HG03460 (cell line): Measurements from ENCODE around the gene FOXC2.

Source experiments
- ATAC-seq: cut with Tn5 transposase; IDR thresholded peaks from one replicate; pipeline ENCODE4 v1.9.1; 2021; ENCODE audit not compliant: unreplicated experiment

The FOXC2 gene

DNA sequence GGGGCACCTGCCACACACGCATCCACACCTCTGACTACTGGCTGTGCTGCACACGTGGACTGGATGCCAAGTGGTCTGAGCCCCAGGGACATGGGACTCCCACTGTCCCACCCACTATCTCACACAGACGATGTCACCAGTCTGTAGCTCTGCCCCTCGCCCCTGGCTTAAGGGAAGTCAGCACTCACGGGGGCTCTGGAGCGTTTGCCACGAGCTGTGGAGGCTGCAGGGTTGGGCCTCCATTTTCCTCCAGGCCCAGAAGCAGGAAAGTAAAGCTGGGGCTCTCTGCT is 34.2 kb upstream of the FOXC2 start:
- ATAC-seq: no peak

DNA sequence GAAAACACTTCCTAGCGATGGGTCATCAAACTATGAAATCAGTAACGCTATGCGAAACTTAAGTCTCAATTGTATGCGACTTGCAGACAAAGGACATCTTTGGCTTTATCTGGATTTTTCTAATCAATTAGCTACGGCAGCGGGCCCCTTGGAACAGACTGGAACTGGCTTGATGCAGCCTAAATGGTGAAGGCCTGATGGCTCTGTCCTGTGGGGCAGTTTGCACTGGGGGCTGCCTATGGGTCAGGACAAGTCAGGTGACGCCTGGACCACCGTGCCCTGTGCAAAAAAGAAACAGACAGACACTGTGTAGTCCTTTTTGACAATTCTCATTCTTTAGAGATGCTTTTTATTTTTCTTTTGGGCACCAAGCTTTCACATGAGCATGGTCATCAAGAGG is 33.6 kb upstream of the FOXC2 start:
- ATAC-seq: no peak

DNA sequence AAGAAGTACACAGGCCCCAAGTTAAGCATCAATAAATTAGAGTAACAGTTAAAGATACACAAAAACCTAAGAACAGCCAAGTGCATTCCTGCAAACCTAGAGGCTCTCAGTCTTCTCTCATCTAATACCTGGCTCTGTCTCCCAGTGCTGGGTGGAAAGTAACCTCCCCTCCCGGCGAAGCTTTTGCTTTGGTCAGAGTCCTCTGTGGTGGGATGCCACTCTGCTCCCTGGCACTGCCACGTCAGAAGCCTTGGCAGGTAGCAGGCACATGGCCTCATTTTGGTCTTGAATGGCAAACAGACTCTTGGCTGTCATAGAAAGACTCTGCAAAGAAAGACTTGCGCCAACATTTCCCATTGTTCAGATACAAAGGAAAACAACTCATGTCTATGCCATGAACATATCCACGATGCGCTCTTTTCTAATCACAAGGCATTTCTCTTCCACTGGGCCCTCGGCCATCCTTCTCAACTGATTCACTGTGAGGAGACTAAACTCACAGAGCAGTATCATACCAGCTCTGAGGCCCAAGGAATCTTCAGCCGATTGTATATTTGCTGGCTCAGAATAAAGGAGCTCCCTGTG is 32.8 kb upstream of the FOXC2 start:
- ATAC-seq: no peak

DNA sequence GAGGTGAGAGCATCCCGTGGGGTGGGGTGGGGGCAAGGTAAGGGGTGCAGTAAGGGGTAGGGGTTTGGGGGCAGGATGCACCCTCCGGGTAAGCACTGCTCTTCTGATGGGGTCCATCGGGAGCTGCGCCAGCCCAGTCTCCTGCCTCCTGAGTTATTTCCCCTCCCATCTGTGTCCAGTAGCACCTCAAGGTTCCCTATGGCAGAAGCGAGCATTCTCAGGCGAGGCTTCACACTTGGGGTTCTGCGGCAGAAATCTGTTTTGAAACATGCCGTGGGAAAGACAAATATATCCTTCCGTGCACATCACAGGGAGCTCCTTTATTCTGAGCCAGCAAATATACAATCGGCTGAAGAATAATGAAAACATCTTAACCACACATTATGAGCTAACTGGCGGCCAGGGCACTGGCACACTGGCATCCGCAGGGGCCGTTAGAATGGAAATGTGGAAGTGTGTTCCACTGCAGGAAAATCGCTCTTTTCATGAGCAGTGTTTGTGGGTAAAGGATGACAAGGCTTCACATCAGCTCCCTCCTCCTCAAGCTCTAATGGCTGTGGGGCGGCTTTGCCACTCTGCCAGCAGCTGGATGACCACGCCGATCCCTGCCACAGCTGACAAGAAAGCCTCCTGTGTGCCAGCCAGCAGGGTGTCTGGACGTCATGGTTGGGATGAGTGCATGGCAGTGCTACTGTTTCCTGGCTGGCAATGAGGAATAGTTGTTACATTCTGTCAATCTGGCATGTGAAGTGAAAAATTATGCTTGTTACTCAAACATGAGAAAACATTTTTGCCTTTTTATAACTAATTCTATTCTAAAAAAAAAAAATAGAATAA is 31.6 kb upstream of the FOXC2 start:
- no peak for ATAC-seq

DNA sequence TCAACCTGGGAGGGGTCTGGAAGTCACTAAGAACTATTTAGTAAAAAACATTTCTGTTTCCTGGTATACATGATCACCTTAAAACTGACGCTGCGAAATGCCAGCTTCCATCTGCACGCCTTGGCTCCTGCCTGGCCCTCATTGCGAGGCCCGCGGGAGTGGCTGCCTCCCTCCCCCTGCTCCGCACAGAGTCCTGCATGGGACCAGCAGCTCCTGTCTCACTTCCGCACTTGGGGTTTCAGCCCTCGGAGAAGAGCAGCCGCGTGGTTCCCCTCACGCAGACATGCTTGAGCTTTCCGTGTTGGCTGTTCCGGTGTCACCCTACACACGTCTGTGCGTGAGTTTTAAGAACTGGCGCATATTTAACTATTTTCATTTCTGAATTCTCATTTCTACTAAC is 30.0 kb upstream of the FOXC2 start:
- ATAC-seq: no peak

DNA sequence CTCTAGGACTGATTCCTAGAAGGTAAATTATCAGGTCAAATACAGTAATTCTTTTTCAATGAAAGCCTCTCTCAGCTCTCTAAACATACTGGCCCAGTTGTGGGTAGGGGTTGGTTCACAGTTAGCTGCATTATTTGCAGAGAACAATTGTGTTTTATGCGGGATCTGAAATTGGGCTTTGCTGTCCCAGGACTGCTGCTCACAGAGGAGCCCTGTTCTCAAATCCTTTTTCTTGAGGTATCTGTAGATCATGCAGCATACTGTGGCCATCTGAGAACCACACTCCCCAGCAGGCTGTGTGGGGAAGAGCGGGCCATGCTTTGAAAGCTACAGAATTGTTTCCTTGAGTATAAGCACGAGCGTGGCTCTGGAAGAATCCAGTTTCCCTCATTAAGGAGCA is 29.1 kb upstream of the FOXC2 start:
- ATAC-seq: no peak

DNA sequence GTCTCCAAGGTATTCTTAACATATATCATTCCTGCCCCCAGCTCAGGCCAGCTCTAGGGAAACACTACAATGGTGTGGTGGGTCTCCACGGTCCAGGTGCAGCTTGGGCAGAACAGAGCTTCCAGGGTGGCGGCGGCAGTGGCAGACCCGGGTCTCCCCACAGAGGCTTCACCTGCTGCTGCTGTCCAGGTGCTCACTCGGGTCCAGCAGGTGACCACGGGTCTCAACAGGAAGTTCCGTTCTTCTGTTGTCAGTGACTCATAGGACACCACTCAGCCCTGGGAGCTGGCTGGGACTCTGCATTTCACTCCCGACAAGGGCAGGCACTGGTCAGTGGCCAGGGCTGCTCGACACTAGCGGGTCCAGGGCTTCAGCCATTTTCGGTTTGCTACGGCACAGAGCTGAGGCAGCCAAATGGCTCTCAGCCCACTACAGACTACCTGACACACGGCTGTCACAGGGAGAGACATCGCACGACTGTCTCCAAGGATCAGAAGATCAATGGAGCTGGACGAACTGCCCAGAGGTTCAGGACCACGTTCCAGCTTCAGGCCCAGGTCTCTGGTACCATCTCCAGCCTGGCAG is 28.3 kb upstream of the FOXC2 start:
- ATAC-seq: no peak

DNA sequence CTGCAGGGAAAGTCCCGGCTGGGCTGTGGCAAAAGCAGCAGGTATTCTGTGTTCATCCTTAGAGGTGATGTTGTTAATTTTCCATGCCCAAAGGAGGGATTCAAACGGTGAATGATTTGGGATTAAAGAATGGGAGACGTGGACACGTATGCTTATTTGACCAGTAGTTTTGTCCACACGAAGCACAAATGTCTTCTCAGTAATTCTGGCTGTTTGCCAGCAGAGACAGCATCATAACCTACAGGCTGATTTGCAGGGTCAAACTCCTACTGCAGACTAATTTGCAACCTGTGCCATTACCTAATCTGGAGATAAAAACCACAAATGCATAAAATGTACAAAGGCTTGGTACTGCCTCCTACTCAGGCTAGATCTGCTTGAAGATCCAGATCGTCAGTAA is 25.7 kb upstream of the FOXC2 start:
- ATAC-seq: no peak

DNA sequence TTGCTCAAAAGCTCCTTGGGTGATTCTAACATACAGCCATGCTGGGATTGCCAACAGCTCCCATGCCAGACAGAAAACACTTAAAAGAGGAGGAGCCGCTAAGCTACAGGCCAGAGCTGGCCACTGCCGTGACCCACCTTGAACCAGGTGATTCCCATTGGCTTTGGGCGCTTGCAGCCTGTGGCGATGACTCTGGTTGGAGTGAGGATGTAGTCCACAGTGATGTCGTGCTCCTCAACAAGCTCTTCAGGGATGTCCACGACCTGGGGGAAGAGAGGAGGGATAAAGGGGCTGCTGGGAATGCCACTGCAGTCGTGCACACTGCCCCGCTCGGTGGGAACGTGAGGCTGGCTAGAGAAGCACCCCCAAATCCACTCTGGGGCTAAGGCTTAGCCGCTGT is 25.1 kb upstream of the FOXC2 start:
- no peak for ATAC-seq

DNA sequence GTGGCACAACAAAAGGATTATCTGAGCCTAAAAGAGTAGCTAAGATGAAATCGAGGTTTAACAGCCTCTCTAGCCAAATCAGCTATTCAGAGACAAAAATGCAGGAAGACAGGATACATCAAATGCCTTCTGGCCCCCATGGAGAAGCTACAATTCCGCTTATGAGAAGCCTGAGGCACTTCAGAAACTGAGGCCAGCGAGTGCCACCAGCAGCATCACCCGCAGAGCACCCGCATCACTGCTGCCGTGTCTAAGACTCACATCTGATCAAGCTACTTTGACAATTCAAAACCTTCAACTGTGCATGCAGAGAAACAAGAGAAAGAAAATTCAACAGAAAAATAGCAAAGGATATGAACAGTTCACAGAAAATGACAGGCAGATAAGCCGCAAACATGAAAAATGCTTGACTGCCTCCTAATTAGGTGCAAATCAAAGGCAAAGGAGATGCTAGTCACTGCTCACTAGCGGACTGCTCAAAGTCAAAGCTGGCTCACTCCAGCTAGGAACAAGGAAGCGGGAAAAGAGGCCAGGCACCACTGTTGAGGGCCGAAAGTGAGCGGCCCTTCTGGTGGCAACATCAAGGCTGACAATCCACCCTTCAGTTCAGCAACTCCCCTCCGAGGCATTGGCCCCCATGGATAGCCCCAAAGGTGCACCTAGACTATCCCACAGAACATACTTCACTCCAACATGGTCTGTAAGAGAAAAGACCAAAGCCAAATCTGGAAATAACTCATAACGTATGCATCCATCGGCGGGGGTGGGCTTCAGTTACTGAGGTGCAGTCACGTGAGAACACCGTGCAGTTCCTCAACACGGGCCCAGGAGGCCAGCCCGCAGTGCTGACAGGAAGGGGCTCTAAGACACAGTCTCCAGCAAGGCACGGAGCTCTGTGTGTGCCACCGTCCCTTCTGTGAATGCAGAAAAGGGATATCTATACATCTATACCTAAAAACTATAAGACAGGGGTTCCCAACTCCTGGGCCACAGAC is 23.6 kb upstream of the FOXC2 start:
- no peak for ATAC-seq

DNA sequence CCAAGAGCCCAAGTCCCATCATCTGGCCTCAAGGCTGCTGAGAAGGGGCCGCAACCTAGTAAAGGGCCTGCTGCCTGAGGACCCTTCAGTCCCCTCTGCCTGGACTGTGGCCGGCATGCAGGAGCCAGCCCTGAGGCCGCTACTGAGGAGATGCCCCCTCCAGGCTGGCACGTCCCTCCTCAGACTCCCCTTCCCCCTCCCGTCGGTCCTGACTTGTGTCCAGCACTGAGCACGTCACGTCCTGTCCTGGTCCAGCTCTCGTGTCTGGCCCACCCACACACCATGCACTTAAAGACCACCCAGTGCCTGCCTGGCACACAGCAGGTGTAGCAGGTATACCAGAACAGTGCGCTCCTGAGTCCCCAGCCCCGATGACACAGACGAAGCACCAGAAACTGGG is 21.1 kb upstream of the FOXC2 start:
- no peak for ATAC-seq

DNA sequence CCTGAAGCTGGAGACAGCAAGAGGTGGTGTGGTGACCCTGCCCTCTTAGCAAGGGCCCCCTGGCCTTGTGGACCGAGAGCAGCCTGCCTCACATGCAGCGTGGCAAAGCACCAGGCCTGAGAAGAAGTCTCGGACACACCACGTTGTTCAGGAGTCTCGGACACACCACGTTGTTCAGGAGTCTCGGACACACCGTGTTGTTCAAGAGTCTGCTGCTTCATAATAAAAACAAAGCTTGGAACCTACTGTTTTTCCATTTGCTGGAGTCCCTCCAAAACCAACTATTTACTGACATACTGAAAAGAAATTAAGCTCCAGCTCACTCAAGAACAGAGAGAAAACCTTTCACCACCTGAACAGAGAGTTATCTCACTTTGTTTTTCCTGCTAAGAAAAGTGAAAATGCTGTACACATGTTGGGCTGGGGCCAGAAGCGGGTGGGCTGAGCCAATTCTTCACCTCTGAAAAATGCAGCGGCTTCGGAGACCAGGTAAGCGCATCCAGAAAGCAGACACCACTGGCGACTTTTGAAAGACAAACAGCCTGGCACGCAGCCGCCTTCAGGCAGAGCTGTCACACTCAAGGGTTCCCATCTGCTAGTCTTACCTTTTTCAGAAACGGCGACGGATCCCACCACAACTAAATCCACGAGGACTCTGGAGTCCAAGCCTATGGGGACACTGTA is 20.5 kb upstream of the FOXC2 start:
- ATAC-seq: no peak

DNA sequence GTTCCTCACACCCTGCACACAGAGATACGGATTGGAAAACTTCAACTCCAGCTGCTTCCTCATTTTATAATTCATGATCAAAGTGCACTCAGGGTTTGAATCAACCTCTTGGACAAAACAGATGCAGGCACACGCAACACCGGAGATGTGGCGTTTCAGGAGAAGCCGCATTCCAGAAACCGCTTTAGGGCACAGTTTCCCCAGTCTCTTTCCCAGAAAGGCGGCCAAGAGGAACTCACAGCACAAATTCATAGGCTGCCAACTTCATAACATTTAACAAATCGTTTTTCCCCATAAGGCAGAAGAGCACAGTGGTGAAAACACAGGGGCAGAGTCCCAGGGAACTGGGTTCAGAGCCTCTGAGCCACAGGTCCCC is 20.0 kb upstream of the FOXC2 start:
- no peak for ATAC-seq

DNA sequence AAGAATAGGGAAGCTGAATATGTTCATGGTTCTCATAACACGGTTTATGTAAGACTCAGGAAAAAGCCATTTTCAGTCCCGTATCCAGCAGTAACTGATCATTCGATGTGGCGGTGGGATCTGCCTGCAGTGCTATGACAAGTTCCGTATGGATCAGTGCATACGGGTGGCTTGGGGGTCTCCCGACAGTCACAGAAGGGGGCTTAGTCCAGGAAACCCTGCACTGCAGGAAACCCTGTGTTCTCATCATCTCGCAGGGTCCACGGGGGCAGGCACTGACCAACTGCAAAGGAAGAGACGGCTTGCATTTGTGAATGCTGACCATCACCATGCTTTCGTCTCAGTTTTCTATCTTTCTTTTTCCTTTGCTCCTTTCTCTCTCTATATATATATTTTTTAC is 19.3 kb upstream of the FOXC2 start:
- no peak for ATAC-seq

DNA sequence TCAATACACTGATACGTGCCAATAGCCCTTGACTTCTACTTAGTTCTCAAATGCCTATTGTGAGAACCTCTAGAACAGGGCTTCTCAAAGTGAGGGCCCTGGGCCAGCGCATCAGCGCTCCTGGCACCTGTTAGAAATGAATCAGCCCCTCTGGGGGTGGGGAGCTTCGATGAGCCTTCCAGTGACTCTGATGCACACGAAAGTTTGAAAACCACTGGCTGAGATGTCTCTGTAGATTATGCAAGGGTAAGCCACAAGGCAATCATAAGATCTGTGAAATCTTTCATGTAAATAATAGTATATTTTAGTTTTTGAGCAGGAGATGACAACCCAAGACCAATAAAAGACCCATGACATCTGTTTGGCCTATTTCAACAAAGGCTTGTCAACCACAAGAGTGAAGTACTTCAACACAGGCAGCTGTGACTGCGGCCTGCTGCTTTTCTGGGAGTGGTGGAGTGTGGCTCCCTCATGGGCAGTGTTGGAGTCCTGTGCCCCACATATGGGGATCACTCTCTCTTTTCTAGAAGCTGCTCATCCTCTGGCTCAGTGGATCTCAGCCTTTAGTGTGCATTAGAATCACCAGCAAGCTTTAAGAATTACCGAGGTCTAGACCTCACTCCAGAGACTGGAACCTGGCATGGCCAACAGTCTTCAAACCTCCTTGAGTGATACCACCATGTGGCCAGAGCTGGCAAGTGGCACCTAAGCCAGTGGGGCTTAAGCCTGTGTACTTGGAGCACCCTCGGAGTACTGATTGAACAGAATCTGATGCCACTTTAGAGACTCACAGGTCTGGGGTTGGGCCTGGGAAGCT is 17.3 kb upstream of the FOXC2 start:
- no peak for ATAC-seq

DNA sequence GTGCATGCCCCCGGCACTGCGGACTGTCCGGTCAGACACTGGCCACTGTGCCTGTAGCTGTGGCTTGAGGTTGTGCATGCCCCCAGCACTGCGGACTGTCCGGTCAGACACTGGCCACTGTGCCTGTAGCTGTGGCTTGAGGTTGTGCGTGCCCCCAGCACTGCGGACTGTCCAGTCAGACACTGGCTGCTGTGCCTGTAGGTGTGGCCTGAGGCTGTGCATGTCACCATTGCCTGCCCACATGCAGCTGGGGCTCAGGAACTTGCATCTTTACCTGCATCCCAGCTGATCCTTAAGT is 16.8 kb upstream of the FOXC2 start:
- ATAC-seq: no peak

DNA sequence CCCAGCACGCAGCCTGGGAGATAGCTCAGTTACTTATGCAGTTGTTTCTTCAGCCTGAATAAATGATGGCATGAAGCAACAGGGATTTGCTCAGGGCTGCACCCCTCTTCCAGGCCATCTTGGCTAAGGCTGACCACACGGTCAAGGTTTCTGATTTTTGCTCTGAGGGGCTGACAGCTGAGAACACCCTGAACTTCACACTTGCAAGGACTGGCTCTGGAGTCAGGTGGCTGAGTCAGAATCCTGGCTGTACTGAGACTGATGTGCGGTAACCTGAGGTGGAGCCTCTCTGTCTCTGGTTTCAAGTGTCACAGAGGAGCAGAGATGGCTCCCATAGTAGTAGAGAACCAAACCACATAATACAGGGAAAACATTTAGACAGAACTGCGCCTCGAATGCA is 16.3 kb upstream of the FOXC2 start:
- no peak for ATAC-seq

DNA sequence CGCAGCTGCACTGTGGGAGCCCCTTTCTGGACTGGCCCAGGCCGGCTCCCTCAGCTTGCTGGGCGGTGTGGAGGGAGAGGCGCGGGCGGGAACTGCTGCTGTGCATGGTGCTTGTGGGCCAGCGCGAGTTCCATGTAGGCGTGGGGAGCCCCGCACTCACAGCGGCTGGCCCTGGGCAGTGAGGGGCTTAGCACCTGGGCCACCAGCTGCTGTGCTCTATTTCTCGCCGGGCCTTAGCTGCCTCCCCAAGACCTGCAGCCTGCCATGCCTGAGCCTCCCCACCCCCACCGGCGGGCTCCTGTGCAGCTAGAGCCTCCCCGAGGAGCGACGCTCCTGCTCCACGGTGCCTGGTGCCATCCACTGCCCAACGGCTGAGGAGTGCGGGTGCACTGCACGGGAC is 13.3 kb upstream of the FOXC2 start:
- no peak for ATAC-seq

DNA sequence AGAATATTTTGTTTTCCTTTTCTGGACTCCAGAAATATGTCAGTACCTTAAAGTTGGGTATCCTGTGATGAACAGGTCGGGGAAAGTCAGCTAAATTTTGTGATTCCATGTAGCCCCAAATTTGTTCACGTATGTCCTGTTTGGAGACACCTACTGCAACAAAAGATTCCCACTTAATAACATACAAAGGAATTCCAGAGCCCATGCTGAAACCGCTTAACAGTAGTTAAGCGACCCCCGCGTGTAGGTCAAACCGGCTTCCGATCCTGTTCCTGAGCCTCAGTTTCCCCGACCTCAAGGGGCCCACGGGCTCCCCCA is 12.1 kb upstream of the FOXC2 start:
- ATAC-seq: no peak

DNA sequence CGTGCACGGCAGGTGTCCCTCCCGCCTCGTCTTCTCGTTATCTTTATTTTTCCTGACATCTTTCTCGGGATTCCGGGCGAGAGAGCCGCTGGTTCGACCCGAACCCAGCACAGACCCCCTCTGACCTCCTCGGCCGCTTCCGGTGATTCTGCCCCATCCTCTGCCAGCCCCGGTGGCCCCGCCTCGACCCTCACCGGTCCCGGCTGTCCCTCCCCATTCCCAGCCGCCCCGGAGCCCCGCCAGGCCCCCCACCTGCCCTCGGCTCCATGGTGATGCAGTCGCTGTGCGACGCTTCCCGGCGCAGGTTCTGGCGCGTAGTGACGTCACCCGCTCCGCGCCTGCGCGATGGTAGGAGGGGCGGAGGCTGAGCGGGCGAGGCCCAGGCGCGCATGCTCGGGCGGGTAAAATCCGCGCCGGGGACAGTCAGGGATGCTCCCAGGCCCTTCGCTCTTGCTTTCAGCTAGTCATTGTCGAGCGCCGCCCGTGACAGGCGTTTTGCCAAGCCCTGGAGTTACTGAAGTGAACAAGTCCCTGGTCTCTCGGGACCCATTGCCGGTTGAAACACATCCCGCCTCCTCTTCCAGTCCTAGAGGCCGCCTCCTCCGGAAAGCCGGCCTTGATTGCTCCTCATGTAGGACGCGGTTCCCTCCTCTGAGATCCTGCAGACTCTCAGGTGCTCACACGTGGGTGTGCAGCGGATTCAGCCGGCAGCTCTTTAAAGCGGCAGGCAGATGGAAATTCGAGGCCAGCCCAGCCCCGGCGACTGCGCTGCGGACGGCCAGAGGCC is 11.5 kb upstream of the FOXC2 start, which contains the start of gene MTHFSD:
Gene MTHFSD, minus strand, starts transcription at position 319 of the 787 bp plus-strand sequence. Its CDS starts 51 bp downstream, at position 268.
- peak; percentile 74 for ATAC-seq
